AG09309 (cell line): Measurements from ENCODE around the gene E2F2.

Experiments
- DNase-seq: peaks from one replicate; pipeline ENCODE4 v3.0.0-alpha.2; 2010; ENCODE audit warnings: low read depth
- H3K4me3 ChIP-seq: 2 replicates; pipeline ENCODE4 v1.5.1; 2011; ENCODE audit warnings: mild to moderate bottlenecking, low read depth, low read length, moderate library complexity; ENCODE audit not compliant: control insufficient read depth
- CTCF ChIP-seq: IDR thresholded peaks from 2 replicates; pipeline ENCODE4 v1.5.1; 2011; ENCODE audit warnings: mild to moderate bottlenecking, low read depth, low read length, inconsistent platforms; ENCODE audit not compliant: insufficient read depth, control insufficient read depth; ENCODE audit errors: missing control alignments

The E2F2 gene

GRCh38 chr1:23530747-23531561 lies at the start of gene E2F2:
E2F2 (minus strand) TSS chr1:23531233; CDS start chr1:23530793, 440 bp downstream.
- peak within 1 kb of the TSS; percentile 54 for H3K4me3 ChIP-seq
- no peak for TF ChIP-seq CTCF
- DNase-seq: no peak

- no peak for TF ChIP-seq CTCF
- no peak overlapping the region for H3K4me3 ChIP-seq
- no peak for DNase-seq
Observed at GRCh38 chr1:23578997-23579363, 47.9 kb upstream of the E2F2 start.

GRCh38 chr1:23578311-23578996 lies 47.4 kb upstream of the E2F2 start:
- no peak overlapping the region for H3K4me3 ChIP-seq
- no peak for DNase-seq
- TF ChIP-seq CTCF: no peak

- DNase-seq: peak; percentile 79
- H3K4me3 ChIP-seq: peak overlapping the region; percentile 3; the same call in 1 of the 2 replicates
- TF ChIP-seq CTCF: no peak
Observed at GRCh38 chr1:23577056-23578004, 46.3 kb upstream of the E2F2 start.

- H3K4me3 ChIP-seq: peak overlapping the region; percentile 3; the same call in 1 of the 2 replicates
- TF ChIP-seq CTCF: no peak
- DNase-seq: no peak
Observed at GRCh38 chr1:23576338-23577055, 45.5 kb upstream of the E2F2 start.
